WTC11 (cell line): ENCODE measurements around the gene FLT3LG. TPM values are rescaled to one million over a fixed set of nuclear protein-coding genes. Genes with fewer than 3 reads are reported as not detected.

Experiments
- ATAC-seq: fragments of 200-7000 bp; cut with Tn5 transposase; 2 replicates; pipeline ENCODE4 v1.10.0; 2021; ENCODE audit warnings: mild to moderate bottlenecking, moderate library complexity
- CTCF ChIA-PET: fragments of 300-600 bp; sonication (Branson Sonifier 250); formaldehyde crosslinking; loops from one replicate; lab custom pipeline; 2021; ENCODE audit warnings: antibody characterized with exemption; lab: Charles Lee
- POLR2A ChIA-PET: fragments of 350-600 bp; sonication (Branson Sonifier 250); formaldehyde crosslinking; loops from one replicate; lab custom pipeline; 2021; ENCODE audit warnings: antibody characterized with exemption; lab: Charles Lee
- DNase-seq: peaks from one replicate; pipeline ENCODE4 v3.0.0; 2021; ENCODE audit warnings: low spot score
- H3K27ac Mint-ChIP-seq: 2 replicates; pipeline ENCODE4 v1.8.0; 2021; ENCODE audit warnings: mixed read lengths
- H3K27me3 Mint-ChIP-seq: 2 replicates; pipeline ENCODE4 v1.8.0; 2021; ENCODE audit warnings: low read depth, mild to moderate bottlenecking, moderate library complexity, mixed read lengths
- H3K36me3 Mint-ChIP-seq: 2 replicates; pipeline ENCODE4 v1.8.0; 2021; ENCODE audit warnings: mixed read lengths
- H3K4me1 Mint-ChIP-seq: 2 replicates; pipeline ENCODE4 v1.8.0; 2022; ENCODE audit warnings: mixed read lengths
- H3K4me3 Mint-ChIP-seq: 2 replicates; pipeline ENCODE4 v1.8.0; 2021; ENCODE audit warnings: mild to moderate bottlenecking, moderate library complexity, mixed read lengths
- H3K9me3 Mint-ChIP-seq: 2 replicates; pipeline ENCODE4 v1.8.0; 2021; ENCODE audit warnings: mixed read lengths
- CREB1 ChIP-seq: sonication (generic); formaldehyde crosslinking; IDR thresholded peaks from 2 replicates; pipeline ENCODE4 v1.8.0; 2023; ENCODE audit warnings: mild to moderate bottlenecking, missing genetic modification reagents
- ELF4 ChIP-seq: sonication (generic); formaldehyde crosslinking; IDR thresholded peaks from 2 replicates; pipeline ENCODE4 v1.8.1; 2022; ENCODE audit warnings: low read depth, mild to moderate bottlenecking, moderate library complexity, missing genetic modification reagents
- EMX1 ChIP-seq: fragments of 250-450 bp; sonication (Bioruptor Pico); IDR thresholded peaks from 2 replicates; pipeline ENCODE4 v1.8.0; 2021; ENCODE audit warnings: mild to moderate bottlenecking
- ESRRA ChIP-seq: sonication (generic); formaldehyde crosslinking; IDR thresholded peaks from 2 replicates; pipeline ENCODE4 v1.8.1; 2022; ENCODE audit warnings: mild to moderate bottlenecking, missing genetic modification reagents, borderline replicate concordance
- FOXJ3 ChIP-seq: sonication (generic); formaldehyde crosslinking; IDR thresholded peaks from 2 replicates; pipeline ENCODE4 v1.9.0; 2021; ENCODE audit warnings: missing genetic modification reagents, mild to moderate bottlenecking, borderline replicate concordance
- JAZF1 ChIP-seq: fragments of 250-450 bp; sonication (Bioruptor Pico); IDR thresholded peaks from 2 replicates; pipeline ENCODE4 v1.9.0; 2021; ENCODE audit warnings: moderate library complexity, mild to moderate bottlenecking, inconsistent platforms
- KAT7 ChIP-seq: sonication (generic); formaldehyde crosslinking; IDR thresholded peaks from 2 replicates; pipeline ENCODE4 v1.8.1; 2023; ENCODE audit warnings: missing genetic modification reagents, mild to moderate bottlenecking, borderline replicate concordance
- MYBL2 ChIP-seq: sonication (generic); formaldehyde crosslinking; IDR thresholded peaks from 2 replicates; pipeline ENCODE4 v1.8.1; 2023; ENCODE audit warnings: mild to moderate bottlenecking, moderate library complexity, missing genetic modification reagents
- NFE2L1 ChIP-seq: sonication (generic); formaldehyde crosslinking; IDR thresholded peaks from 2 replicates; pipeline ENCODE4 v1.8.1; 2023; ENCODE audit warnings: missing genetic modification reagents
- NR1H2 ChIP-seq: sonication (generic); formaldehyde crosslinking; IDR thresholded peaks from 2 replicates; pipeline ENCODE4 v1.9.0; 2021; ENCODE audit warnings: mild to moderate bottlenecking, moderate library complexity, missing genetic modification reagents
- NR2C2 ChIP-seq: sonication (generic); formaldehyde crosslinking; IDR thresholded peaks from 2 replicates; pipeline ENCODE4 v1.8.0; 2022; ENCODE audit warnings: mild to moderate bottlenecking, missing genetic modification reagents
- TCF7 ChIP-seq: sonication (generic); formaldehyde crosslinking; IDR thresholded peaks from 2 replicates; pipeline ENCODE4 v1.8.0; 2022; ENCODE audit warnings: mild to moderate bottlenecking, low read depth, missing genetic modification reagents, moderate library complexity
- TP53 ChIP-seq: sonication (generic); formaldehyde crosslinking; IDR thresholded peaks from 2 replicates; pipeline ENCODE4 v1.8.1; 2023; ENCODE audit warnings: mild to moderate bottlenecking, missing genetic modification reagents
- ZNF121 ChIP-seq: sonication (generic); formaldehyde crosslinking; IDR thresholded peaks from 2 replicates; pipeline ENCODE4 v1.8.0; 2023; ENCODE audit warnings: missing genetic modification reagents
- total RNA-seq: library from RNA; stranded (reverse); gene quantifications from 3 replicates; pipeline ENCODE4 v1.2.3, GENCODE V29; 2021
- TF ChIP-seq, protein P1 (sequence below): fragments of 250-450 bp; sonication (Bioruptor Pico); IDR thresholded peaks from 2 replicates; pipeline ENCODE4 v2.1.2; 2022; ENCODE audit warnings: mild to moderate bottlenecking, moderate library complexity
- TF ChIP-seq, protein P2 (sequence below): sonication (generic); formaldehyde crosslinking; IDR thresholded peaks from 2 replicates; pipeline ENCODE4 v1.8.1; 2023; ENCODE audit warnings: mild to moderate bottlenecking, missing genetic modification reagents, borderline replicate concordance
- TF ChIP-seq, protein P3 (sequence below): fragments of 250-450 bp; sonication (Bioruptor Pico); IDR thresholded peaks from 2 replicates; pipeline ENCODE4 v1.8.0; 2021; ENCODE audit warnings: mild to moderate bottlenecking
- TF ChIP-seq, protein P4 (sequence below): sonication (generic); formaldehyde crosslinking; IDR thresholded peaks from 2 replicates; pipeline ENCODE4 v1.8.0; 2022; ENCODE audit warnings: mild to moderate bottlenecking, missing genetic modification reagents
- TF ChIP-seq, protein P5 (sequence below): sonication (generic); formaldehyde crosslinking; IDR thresholded peaks from 2 replicates; pipeline ENCODE4 v1.8.0; 2022; ENCODE audit warnings: missing genetic modification reagents
- TF ChIP-seq, protein P6 (sequence below): sonication (generic); formaldehyde crosslinking; IDR thresholded peaks from 2 replicates; pipeline ENCODE4 v1.8.1; 2023; ENCODE audit warnings: mild to moderate bottlenecking, missing genetic modification reagents

The FLT3LG gene
- total RNA-seq, 1 experiment from 2014 or later: 2.9 TPM

DNA sequence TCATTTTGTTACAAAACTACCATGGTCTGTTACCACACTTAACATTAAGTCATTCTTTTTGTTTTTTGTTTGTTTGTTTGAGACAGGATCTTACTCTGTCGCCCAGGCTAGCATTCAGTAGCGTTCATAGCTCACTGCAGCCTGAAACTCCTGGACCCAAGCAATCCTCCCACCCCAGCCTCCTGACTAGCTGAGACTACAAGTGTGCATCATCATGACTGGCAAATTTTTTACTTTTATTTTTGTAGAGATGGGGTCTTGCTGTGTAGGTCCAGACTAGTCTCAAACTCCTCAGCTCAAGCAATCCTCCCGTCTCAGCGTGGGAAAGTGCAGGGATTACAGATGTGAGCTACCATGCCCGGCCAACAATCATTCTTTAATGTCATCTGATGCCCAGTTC, 17.7 kb upstream of the FLT3LG start:
- H3K27ac Mint-ChIP-seq: no peak overlapping the region
- no peaks in the 10 kb centered on the region for H3K9me3 Mint-ChIP-seq
- ChIA-PET CTCF (interaction anchor here (0.5 to 1.1 kb wide), 2 partner anchors 14 to 231 kb away, joined by 3 read pairs; no protein-coding TSS in a partner anchor), POLR2A (no interaction called here)
- TF ChIP-seq FOXJ3 (no peak), NFE2L1 (CRISPR knock-in tag) (no peak), NR1H2 (CRISPR knock-in tag) (no peak), CREB1 (CRISPR knock-in tag) (no peak), JAZF1 (CRISPR knock-in tag) (no peak), KAT7 (CRISPR knock-in tag) (no peak), ESRRA (CRISPR knock-in tag) (no peak), TCF7 (no peak), ZNF121 (CRISPR knock-in tag) (no peak), ELF4 (CRISPR knock-in tag) (no peak), TP53 (CRISPR knock-in tag) (no peak), MYBL2 (no peak), EMX1 (CRISPR knock-in tag) (no peak), NR2C2 (CRISPR knock-in tag) (no peak)
- TF ChIP-seq, protein P1, sequence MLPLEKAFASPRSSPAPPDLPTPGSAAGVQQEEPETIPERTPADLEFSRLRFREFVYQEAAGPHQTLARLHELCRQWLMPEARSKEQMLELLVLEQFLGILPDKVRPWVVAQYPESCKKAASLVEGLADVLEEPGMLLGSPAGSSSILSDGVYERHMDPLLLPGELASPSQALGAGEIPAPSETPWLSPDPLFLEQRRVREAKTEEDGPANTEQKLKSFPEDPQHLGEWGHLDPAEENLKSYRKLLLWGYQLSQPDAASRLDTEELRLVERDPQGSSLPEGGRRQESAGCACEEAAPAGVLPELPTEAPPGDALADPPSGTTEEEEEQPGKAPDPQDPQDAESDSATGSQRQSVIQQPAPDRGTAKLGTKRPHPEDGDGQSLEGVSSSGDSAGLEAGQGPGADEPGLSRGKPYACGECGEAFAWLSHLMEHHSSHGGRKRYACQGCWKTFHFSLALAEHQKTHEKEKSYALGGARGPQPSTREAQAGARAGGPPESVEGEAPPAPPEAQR (CRISPR knock-in tag): no peak
- TF ChIP-seq, protein P2, sequence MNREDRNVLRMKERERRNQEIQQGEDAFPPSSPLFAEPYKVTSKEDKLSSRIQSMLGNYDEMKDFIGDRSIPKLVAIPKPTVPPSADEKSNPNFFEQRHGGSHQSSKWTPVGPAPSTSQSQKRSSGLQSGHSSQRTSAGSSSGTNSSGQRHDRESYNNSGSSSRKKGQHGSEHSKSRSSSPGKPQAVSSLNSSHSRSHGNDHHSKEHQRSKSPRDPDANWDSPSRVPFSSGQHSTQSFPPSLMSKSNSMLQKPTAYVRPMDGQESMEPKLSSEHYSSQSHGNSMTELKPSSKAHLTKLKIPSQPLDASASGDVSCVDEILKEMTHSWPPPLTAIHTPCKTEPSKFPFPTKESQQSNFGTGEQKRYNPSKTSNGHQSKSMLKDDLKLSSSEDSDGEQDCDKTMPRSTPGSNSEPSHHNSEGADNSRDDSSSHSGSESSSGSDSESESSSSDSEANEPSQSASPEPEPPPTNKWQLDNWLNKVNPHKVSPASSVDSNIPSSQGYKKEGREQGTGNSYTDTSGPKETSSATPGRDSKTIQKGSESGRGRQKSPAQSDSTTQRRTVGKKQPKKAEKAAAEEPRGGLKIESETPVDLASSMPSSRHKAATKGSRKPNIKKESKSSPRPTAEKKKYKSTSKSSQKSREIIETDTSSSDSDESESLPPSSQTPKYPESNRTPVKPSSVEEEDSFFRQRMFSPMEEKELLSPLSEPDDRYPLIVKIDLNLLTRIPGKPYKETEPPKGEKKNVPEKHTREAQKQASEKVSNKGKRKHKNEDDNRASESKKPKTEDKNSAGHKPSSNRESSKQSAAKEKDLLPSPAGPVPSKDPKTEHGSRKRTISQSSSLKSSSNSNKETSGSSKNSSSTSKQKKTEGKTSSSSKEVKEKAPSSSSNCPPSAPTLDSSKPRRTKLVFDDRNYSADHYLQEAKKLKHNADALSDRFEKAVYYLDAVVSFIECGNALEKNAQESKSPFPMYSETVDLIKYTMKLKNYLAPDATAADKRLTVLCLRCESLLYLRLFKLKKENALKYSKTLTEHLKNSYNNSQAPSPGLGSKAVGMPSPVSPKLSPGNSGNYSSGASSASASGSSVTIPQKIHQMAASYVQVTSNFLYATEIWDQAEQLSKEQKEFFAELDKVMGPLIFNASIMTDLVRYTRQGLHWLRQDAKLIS (CRISPR knock-in tag): no peak
- TF ChIP-seq, protein P3, sequence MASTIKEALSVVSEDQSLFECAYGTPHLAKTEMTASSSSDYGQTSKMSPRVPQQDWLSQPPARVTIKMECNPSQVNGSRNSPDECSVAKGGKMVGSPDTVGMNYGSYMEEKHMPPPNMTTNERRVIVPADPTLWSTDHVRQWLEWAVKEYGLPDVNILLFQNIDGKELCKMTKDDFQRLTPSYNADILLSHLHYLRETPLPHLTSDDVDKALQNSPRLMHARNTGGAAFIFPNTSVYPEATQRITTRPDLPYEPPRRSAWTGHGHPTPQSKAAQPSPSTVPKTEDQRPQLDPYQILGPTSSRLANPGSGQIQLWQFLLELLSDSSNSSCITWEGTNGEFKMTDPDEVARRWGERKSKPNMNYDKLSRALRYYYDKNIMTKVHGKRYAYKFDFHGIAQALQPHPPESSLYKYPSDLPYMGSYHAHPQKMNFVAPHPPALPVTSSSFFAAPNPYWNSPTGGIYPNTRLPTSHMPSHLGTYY (CRISPR knock-in tag): no peak
- TF ChIP-seq, protein P4, sequence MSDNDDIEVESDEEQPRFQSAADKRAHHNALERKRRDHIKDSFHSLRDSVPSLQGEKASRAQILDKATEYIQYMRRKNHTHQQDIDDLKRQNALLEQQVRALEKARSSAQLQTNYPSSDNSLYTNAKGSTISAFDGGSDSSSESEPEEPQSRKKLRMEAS (CRISPR knock-in tag): no peak
- TF ChIP-seq, protein P5, sequence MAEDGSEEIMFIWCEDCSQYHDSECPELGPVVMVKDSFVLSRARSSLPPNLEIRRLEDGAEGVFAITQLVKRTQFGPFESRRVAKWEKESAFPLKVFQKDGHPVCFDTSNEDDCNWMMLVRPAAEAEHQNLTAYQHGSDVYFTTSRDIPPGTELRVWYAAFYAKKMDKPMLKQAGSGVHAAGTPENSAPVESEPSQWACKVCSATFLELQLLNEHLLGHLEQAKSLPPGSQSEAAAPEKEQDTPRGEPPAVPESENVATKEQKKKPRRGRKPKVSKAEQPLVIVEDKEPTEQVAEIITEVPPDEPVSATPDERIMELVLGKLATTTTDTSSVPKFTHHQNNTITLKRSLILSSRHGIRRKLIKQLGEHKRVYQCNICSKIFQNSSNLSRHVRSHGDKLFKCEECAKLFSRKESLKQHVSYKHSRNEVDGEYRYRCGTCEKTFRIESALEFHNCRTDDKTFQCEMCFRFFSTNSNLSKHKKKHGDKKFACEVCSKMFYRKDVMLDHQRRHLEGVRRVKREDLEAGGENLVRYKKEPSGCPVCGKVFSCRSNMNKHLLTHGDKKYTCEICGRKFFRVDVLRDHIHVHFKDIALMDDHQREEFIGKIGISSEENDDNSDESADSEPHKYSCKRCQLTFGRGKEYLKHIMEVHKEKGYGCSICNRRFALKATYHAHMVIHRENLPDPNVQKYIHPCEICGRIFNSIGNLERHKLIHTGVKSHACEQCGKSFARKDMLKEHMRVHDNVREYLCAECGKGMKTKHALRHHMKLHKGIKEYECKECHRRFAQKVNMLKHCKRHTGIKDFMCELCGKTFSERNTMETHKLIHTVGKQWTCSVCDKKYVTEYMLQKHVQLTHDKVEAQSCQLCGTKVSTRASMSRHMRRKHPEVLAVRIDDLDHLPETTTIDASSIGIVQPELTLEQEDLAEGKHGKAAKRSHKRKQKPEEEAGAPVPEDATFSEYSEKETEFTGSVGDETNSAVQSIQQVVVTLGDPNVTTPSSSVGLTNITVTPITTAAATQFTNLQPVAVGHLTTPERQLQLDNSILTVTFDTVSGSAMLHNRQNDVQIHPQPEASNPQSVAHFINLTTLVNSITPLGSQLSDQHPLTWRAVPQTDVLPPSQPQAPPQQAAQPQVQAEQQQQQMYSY (CRISPR knock-in tag): no peak
- TF ChIP-seq, protein P6, sequence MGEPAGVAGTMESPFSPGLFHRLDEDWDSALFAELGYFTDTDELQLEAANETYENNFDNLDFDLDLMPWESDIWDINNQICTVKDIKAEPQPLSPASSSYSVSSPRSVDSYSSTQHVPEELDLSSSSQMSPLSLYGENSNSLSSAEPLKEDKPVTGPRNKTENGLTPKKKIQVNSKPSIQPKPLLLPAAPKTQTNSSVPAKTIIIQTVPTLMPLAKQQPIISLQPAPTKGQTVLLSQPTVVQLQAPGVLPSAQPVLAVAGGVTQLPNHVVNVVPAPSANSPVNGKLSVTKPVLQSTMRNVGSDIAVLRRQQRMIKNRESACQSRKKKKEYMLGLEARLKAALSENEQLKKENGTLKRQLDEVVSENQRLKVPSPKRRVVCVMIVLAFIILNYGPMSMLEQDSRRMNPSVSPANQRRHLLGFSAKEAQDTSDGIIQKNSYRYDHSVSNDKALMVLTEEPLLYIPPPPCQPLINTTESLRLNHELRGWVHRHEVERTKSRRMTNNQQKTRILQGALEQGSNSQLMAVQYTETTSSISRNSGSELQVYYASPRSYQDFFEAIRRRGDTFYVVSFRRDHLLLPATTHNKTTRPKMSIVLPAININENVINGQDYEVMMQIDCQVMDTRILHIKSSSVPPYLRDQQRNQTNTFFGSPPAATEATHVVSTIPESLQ (CRISPR knock-in tag): no peak
- ATAC-seq (no peak), DNase-seq (no peak)
- no peaks in the 10 kb centered on the region for H3K27me3 Mint-ChIP-seq
- no peak overlapping the region for H3K4me3 Mint-ChIP-seq
- peaks cover 22% of the 10 kb centered on the region for H3K36me3 Mint-ChIP-seq
- H3K4me1 Mint-ChIP-seq: peaks cover 9% of the 10 kb centered on the region
